Epithelial cell of proximal tubule (primary cell): Measurements from ENCODE around the gene AIG1. TPM values are rescaled to one million over a fixed set of nuclear protein-coding genes. Genes with fewer than 3 reads are reported as not detected.
"Not testable (repeated sequence)": the region's sequence is repeated elsewhere in the genome, so short reads cannot be mapped to it uniquely, and the experiment has no call there.

Source experiments
- DNase-seq: peaks from one replicate; pipeline ENCODE4 v3.0.0-alpha.2; 2011; ENCODE audit warnings: low read depth
- H3K4me3 ChIP-seq: 2 replicates; pipeline ENCODE4 v1.5.1; 2011; ENCODE audit warnings: low read depth, mild to moderate bottlenecking, low read length
- total RNA-seq: library from RNA; depleted of rRNA; stranded (reverse); fragments of >200 nt; gene quantifications from 2 replicates; pipeline ENCODE4 v1.2.3, GENCODE V29; 2015
- TF ChIP-seq, protein P1 (sequence below): conservative IDR thresholded peaks from 2 replicates; pipeline ENCODE4 v1.5.1; 2012; ENCODE audit warnings: low read depth, mild to moderate bottlenecking, low read length

AIG1 gene
- total RNA-seq, 1 donor from 2014 or later, result 40.8 TPM

DNA sequence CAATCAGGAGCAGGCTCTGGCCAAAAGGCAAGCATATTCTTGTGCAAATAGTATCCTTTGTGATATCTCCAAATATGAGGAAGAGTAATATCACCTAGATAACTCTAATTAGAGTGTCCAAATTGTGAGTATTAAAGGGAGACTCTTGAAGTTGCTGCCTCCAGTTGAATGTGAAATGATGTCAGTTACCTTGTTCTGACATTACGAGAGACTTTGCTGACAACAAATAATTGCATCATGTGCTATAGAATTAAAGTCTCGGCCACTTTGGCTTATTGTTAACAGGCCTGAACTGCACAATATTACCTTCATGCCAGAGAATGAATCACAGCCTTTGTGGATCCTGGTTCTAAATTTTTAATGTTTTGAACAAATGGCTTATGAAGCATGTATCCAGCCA, 106.5 kb downstream of the AIG1 start:
- TF ChIP-seq, protein P1, sequence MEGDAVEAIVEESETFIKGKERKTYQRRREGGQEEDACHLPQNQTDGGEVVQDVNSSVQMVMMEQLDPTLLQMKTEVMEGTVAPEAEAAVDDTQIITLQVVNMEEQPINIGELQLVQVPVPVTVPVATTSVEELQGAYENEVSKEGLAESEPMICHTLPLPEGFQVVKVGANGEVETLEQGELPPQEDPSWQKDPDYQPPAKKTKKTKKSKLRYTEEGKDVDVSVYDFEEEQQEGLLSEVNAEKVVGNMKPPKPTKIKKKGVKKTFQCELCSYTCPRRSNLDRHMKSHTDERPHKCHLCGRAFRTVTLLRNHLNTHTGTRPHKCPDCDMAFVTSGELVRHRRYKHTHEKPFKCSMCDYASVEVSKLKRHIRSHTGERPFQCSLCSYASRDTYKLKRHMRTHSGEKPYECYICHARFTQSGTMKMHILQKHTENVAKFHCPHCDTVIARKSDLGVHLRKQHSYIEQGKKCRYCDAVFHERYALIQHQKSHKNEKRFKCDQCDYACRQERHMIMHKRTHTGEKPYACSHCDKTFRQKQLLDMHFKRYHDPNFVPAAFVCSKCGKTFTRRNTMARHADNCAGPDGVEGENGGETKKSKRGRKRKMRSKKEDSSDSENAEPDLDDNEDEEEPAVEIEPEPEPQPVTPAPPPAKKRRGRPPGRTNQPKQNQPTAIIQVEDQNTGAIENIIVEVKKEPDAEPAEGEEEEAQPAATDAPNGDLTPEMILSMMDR, result no peak
- no peak for DNase-seq
- no peak overlapping the region for H3K4me3 ChIP-seq

GRCh38 chr6:143168396-143168816, 107.7 kb downstream of the AIG1 start:
- not testable (repeated sequence) for DNase-seq, H3K4me3 ChIP-seq

DNA sequence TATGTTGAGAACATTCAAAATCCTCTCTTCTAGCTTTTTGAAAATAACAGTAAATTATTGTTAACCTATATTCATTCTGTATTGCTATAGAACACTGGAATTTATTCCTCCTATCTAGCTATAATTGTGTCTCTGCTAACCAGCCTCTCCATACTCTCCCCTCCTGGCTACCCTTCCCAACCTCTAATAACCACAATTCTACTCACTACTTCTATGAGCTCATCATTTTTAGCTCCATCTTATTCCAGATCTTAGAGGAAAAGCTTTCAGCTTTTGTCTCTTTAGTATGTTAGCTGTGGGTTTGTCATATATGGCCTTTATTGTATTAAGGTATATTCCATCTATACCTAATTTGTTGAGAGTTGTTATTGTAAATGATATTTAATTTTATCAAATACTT, 108.8 kb downstream of the AIG1 start:
- no peak for DNase-seq
- TF ChIP-seq, protein P1, result no peak
- H3K4me3 ChIP-seq, result no peak overlapping the region

DNA sequence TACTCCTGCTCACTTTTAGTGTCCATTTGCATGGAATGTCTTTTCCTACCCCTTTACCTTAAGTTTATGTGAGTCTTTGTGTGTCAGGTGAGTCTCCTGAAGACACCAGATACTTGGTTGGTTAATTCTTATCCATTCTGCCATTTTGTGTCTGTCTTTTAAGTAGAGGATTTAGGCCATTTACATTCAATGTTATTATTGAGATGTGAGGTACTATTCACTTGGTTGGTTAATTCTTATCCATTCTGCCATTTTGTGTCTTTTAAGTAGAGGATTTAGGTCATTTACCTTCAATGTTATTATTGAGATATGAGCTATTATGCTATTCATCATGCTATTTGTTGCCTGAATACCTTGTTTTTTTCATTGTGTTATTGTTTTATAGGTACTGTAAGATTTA, 113.8 kb downstream of the AIG1 start:
- TF ChIP-seq, protein P1, result no peak
- no peak for DNase-seq
- H3K4me3 ChIP-seq, result no peak overlapping the region

- no peak overlapping the region for H3K4me3 ChIP-seq
- DNase-seq, result no peak
- TF ChIP-seq, protein P1, result no peak
Observed at GRCh38 chr6:143174951-143175350, 114.3 kb downstream of the AIG1 start.

- TF ChIP-seq, protein P1, result peak; percentile 38
- no peak overlapping the region for H3K4me3 ChIP-seq
- DNase-seq, result no peak
Observed at GRCh38 chr6:143176090-143177021, 115.7 kb downstream of the AIG1 start.

- DNase-seq, result no peak
- H3K4me3 ChIP-seq, result no peak overlapping the region
- TF ChIP-seq, protein P1, result no peak
Observed at GRCh38 chr6:143177706-143178105, 117.0 kb downstream of the AIG1 start.
